GM13976 (cell line): ENCODE results near the gene RAB35.
"Not testable (repeated sequence)": the region's sequence is repeated elsewhere in the genome, so short reads cannot be mapped to it uniquely, and the experiment has no call there.

Experiments used
- DNase-seq: peaks from one replicate; pipeline ENCODE4 v3.0.0; 2012; ENCODE audit warnings: low spot score
- in situ Hi-C: fragments of 300-500 bp; cut with MboI; formaldehyde crosslinking; loops from one replicate; pipeline ENCODE4 v1.12.0; 2022; ENCODE audit warnings: low sequenced_read_pairs, mixed read lengths, inconsistent platforms; ENCODE audit not compliant: unreplicated experiment
- TF ChIP-seq, protein P1 (sequence below): IDR thresholded peaks from 2 replicates; pipeline ENCODE4 v1.5.1; 2012; ENCODE audit warnings: borderline replicate concordance, mild to moderate bottlenecking; ENCODE audit not compliant: insufficient read depth; ENCODE audit errors: extremely low read depth, missing control alignments, control extremely low read depth

RAB35 gene

DNA sequence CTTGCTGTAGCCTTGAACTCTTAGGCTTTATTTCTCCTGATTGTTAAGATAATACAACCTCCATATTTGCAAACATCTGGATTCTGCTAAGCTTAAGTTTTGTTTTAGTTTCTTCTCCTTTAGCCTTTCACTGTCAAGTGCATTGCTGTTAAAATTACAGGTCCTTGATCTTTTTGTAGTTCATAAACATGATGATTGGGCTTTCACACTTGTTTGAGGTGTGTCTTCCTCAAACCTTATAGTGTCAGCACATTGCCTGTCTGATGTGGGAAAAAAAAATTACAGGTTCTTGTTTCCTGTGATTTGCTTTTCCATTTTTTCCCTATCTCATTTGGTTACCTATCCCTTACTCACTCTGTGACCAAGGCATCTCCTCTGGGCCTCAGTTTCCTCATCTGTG, 68.3 kb downstream of the RAB35 start:
- in situ Hi-C loops, result no loop called here
- no peak for DNase-seq
- TF ChIP-seq, protein P1, sequence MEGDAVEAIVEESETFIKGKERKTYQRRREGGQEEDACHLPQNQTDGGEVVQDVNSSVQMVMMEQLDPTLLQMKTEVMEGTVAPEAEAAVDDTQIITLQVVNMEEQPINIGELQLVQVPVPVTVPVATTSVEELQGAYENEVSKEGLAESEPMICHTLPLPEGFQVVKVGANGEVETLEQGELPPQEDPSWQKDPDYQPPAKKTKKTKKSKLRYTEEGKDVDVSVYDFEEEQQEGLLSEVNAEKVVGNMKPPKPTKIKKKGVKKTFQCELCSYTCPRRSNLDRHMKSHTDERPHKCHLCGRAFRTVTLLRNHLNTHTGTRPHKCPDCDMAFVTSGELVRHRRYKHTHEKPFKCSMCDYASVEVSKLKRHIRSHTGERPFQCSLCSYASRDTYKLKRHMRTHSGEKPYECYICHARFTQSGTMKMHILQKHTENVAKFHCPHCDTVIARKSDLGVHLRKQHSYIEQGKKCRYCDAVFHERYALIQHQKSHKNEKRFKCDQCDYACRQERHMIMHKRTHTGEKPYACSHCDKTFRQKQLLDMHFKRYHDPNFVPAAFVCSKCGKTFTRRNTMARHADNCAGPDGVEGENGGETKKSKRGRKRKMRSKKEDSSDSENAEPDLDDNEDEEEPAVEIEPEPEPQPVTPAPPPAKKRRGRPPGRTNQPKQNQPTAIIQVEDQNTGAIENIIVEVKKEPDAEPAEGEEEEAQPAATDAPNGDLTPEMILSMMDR, result no peak

- DNase-seq, result no peak
- in situ Hi-C loops, result no loop called here
- TF ChIP-seq, protein P1, result no peak
Measured at GRCh38 chr12:120047072-120047471, 69.5 kb downstream of the RAB35 start.

- in situ Hi-C loops, DNase-seq: not testable (repeated sequence)
Measured at GRCh38 chr12:120045367-120045766, 71.2 kb downstream of the RAB35 start.
